ENCODE data around the gene TTC3.
A peak's percentile ranks its signal among the peaks of the same experiment; 100 is the strongest.

The TTC3 gene

DNA sequence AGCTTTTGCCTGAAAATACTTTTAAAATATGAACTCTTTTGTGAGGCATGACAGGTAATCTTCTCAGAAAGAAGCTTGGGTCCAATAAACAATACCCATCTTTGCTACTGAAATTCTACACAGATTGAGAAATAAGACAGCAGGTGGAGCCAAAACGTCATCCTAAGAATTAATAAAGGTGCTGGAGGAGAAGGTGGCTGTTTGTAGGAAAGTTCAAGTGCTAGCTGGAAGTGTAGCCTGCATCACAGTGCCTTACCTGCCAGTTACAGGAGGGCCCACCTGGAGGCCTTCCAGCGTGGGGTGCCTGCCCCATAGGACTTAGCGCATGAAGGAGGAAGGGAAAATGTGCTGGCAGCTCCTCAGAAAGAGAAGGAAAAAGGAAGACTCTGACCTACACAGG lies 93.7 kb downstream of the TTC3 start:
- H3K4me3 ChIP-seq (ENCODE audit: low read depth, low read length), result no peak overlapping the region
- DNase-seq (ENCODE audit: low read depth), result peak; percentile 35
- TF ChIP-seq MAX (IDR thresholded peaks at IDR 0.05; ENCODE audit: low read depth, low read length) (no peak), POLR2A (IDR thresholded peaks at IDR 0.05; ENCODE audit: extremely low read depth, insufficient read length) (no peak), MYC (IDR thresholded peaks at IDR 0.05; ENCODE audit: low read depth, low read length) (no peak), CTCF (IDR thresholded peaks at IDR 0.05; ENCODE audit: low read depth, low read length) (no peak)

- no peak overlapping the region for H3K4me3 ChIP-seq (ENCODE audit: low read depth, low read length)
- TF ChIP-seq MAX (IDR thresholded peaks at IDR 0.05; ENCODE audit: low read depth, low read length) (no peak), MYC (IDR thresholded peaks at IDR 0.05; ENCODE audit: low read depth, low read length) (no peak), CTCF (IDR thresholded peaks at IDR 0.05; ENCODE audit: low read depth, low read length) (no peak), POLR2A (IDR thresholded peaks at IDR 0.05; ENCODE audit: extremely low read depth, insufficient read length) (no peak)
- DNase-seq (ENCODE audit: low read depth), result no peak
Observed at GRCh38 chr21:37168666-37169065, 95.6 kb downstream of the TTC3 start.

DNA sequence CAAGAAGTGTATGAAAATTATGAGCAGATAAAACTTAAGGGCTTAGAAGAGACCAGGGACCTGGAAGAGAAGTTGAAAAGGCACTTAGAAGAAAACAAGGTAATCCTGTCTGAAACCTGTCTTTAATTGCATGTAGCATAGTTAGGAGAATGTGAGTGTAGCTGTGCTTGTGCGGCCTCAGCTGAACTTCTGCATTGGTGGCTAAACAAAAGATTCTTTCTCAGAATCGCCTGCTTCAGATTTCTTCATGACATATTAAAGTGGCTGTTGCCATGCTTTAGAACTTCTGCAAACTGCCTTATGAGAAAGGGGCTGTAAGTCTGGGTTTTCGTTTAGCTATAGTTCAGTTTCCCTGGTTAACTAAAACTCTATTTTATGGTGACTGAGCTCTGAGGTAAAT lies 99.6 kb downstream of the TTC3 start:
- no peak for DNase-seq (ENCODE audit: low read depth)
- no peak overlapping the region for H3K4me3 ChIP-seq (ENCODE audit: low read depth, low read length)
- TF ChIP-seq MYC (IDR thresholded peaks at IDR 0.05; ENCODE audit: low read depth, low read length) (no peak), CTCF (IDR thresholded peaks at IDR 0.05; ENCODE audit: low read depth, low read length) (no peak), MAX (IDR thresholded peaks at IDR 0.05; ENCODE audit: low read depth, low read length) (no peak)

DNA sequence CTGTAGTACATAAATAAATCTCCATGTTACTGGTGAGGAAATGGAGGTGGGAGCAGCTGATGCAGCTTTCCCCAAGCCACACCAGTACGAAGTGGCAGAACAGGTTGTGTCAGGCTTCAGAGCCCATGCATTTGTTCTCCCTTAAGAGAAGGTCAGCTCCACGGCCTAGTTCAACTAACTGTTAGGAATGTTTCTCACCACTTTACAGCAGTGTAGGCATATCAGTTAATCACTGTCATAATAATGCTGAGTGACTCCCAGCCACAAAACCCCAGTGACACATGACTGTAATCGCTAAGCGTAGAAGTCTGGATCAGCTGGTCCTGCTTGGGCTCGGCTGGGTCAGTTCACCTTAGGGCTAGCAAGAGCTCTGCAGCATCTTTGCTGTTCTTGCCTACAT lies 103.7 kb downstream of the TTC3 start:
- H3K4me3 ChIP-seq (ENCODE audit: low read depth, low read length), result no peak overlapping the region
- DNase-seq (ENCODE audit: low read depth), result no peak
- no peak for TF ChIP-seq MAX (IDR thresholded peaks at IDR 0.05; ENCODE audit: low read depth, low read length)
- no peak for TF ChIP-seq CTCF (IDR thresholded peaks at IDR 0.05; ENCODE audit: low read depth, low read length)
- no peak for TF ChIP-seq POLR2A (IDR thresholded peaks at IDR 0.05; ENCODE audit: extremely low read depth, insufficient read length)
- no peak for TF ChIP-seq MYC (IDR thresholded peaks at IDR 0.05; ENCODE audit: low read depth, low read length)

DNA sequence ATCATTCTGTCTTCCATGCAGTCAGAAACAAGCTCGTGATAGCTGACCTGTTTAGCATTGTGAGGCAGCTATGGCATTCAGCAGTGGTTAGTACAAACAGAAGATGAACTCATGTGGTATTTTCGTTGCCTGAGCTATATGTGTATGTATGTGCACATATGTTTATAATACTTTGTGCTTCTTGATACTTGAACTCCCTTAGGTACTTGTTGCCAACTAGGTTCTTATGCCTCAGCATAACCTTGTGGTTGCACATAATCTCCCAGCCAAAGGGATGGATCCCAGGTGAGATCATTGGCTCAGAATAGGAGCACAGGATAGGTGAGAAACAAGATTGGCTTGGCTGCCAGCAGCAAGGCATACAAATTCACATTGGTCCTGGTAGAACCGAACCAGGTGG lies 108.0 kb downstream of the TTC3 start:
- H3K4me3 ChIP-seq (ENCODE audit: low read depth, low read length), result no peak overlapping the region
- no peak for DNase-seq (ENCODE audit: low read depth)
- TF ChIP-seq MAX (IDR thresholded peaks at IDR 0.05; ENCODE audit: low read depth, low read length) (no peak), CTCF (IDR thresholded peaks at IDR 0.05; ENCODE audit: low read depth, low read length) (no peak), MYC (IDR thresholded peaks at IDR 0.05; ENCODE audit: low read depth, low read length) (no peak), POLR2A (IDR thresholded peaks at IDR 0.05; ENCODE audit: extremely low read depth, insufficient read length) (no peak)

GRCh38 chr21:37182222-37182621 lies 109.2 kb downstream of the TTC3 start:
- no peak overlapping the region for H3K4me3 ChIP-seq (ENCODE audit: low read depth, low read length)
- no peak for DNase-seq (ENCODE audit: low read depth)
- no peak for TF ChIP-seq CTCF (IDR thresholded peaks at IDR 0.05; ENCODE audit: low read depth, low read length)
- no peak for TF ChIP-seq MAX (IDR thresholded peaks at IDR 0.05; ENCODE audit: low read depth, low read length)
- TF ChIP-seq POLR2A (IDR thresholded peaks at IDR 0.05; ENCODE audit: extremely low read depth, insufficient read length), result no peak
- TF ChIP-seq MYC (IDR thresholded peaks at IDR 0.05; ENCODE audit: low read depth, low read length), result no peak
